NOMO-1 treated with dmso at 0.1 percent for 144 hours (cell line): ENCODE measurements around the gene RASSF7.
A peak's percentile ranks its signal among the peaks of the same experiment; 100 is the strongest.

Experiments
- DNase-seq: peaks from one replicate; lab custom pipeline; 2025; ENCODE audit not compliant: unreplicated experiment; lab: John Stamatoyannopoulos, UW

The RASSF7 gene

GRCh38 chr11:550746-551085, 10.1 kb upstream of the RASSF7 start:
- no peak for DNase-seq

- no peak for DNase-seq
Measured at GRCh38 chr11:551131-551530, 9.6 kb upstream of the RASSF7 start.

GRCh38 chr11:551596-551995, 9.2 kb upstream of the RASSF7 start:
- no peak for DNase-seq

- DNase-seq, result no peak
Measured at GRCh38 chr11:553083-553987, 7.4 kb upstream of the RASSF7 start.

GRCh38 chr11:553988-554340, 6.8 kb upstream of the RASSF7 start:
- DNase-seq, result no peak

- DNase-seq, result peak; percentile 23
Measured at GRCh38 chr11:554428-555226, 6.1 kb upstream of the RASSF7 start.

- no peak for DNase-seq
Measured at GRCh38 chr11:555227-555779, 5.5 kb upstream of the RASSF7 start.

- DNase-seq, result no peak
Measured at GRCh38 chr11:555780-556661, 4.7 kb upstream of the RASSF7 start.

GRCh38 chr11:556662-557256, 4.0 kb upstream of the RASSF7 start:
- DNase-seq, result no peak

GRCh38 chr11:557328-558132, 3.2 kb upstream of the RASSF7 start:
- DNase-seq, result no peak

GRCh38 chr11:558503-558902, 2.3 kb upstream of the RASSF7 start:
- no peak for DNase-seq

GRCh38 chr11:559020-559620, 1.6 kb upstream of the RASSF7 start:
- DNase-seq, result no peak

GRCh38 chr11:559712-560304, 962 bp upstream of the RASSF7 start:
- DNase-seq, result no peak

- peak; percentile 28 for DNase-seq
Measured at GRCh38 chr11:561148-562003, 606 bp downstream of the RASSF7 start.

- no peak for DNase-seq
Measured at GRCh38 chr11:562046-562645, 1.4 kb downstream of the RASSF7 start.

GRCh38 chr11:563066-563811, 2.5 kb downstream of the RASSF7 start:
- no peak for DNase-seq
